Measurements from ENCODE around the gene ANKRD35. TPM values are rescaled to one million over a fixed set of nuclear protein-coding genes. Genes with fewer than 3 reads are reported as not detected.

ANKRD35 gene
- total and polyA plus RNA-seq, 9 of the 15 experiments (the other 6 are each of a cell fraction or from before 2014, with no cell fraction given), result 0.07 to 0.14 (median 0.07) TPM; not detected in 5

DNA sequence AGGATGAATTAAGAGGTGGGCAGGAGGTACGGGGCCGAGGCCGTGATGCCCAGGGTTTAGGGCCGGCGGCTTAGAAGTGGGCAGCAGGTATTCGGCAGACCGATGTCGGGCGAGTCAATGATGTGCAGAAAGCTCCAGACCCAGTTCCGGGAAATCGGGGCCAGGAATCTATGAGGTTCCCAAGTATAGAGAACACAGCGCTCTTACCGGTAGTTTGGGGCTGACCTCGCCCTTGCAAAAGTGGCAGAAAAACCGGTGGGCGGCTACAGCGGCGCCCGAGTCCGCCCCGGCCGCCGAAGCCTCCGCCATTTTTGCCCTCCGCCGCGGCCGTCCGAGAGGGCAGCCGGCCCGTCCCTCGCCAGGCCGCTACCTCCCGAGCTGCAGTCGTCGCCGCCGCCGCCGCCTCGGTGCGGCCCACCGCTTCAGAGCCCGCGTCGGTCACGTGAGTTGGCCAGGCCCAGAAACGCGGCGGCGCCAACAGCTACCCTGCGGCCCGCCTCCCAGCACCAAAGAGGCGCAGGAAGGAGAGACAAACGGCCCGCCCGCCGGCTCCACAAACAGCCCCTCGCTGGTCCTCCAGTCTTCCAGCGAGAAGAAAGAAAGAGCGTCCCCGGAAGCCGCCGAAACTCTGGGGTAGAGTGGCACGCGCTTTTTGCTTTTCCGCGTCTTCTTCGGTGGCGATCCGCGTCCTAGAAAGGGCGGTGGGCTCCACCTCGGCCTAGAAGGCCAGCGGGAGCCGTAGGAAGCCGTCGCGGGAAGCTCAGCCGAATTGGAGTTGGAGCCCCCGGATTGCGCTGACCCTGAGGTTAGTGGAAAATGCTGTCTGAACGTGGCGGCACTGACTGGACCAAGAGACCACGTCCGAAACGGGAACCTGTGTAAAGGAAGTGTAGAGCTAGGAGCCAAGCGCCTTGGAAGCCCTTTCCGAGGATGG is 61.8 kb downstream of the ANKRD35 start, which contains the start of the genes POLR3C and RNF115 (continued):
- TF ChIP-seq HES1 (IDR thresholded peaks at IDR 0.05; ENCODE audit: low read depth) (no peak), NR4A1 (CRISPR knock-in tag; IDR thresholded peaks at IDR 0.05) (no peak), NR4A1 (tag; IDR thresholded peaks at IDR 0.05) (peak; percentile 66; the same call in 1 of the 2 replicates), HDGF (IDR thresholded peaks at IDR 0.05) (no peak), NFE2 (IDR thresholded peaks at IDR 0.05; ENCODE audit: low read depth) (no peak), CREBBP (IDR thresholded peaks at IDR 0.05; ENCODE audit: low read depth, low read length) (no peak), NFYB (IDR thresholded peaks at IDR 0.05; ENCODE audit: extremely low read depth, insufficient read length) (no peak), HDAC2 (IDR thresholded peaks at IDR 0.05) (peak; percentile 31; the same call in 1 of the 2 replicates), RFX1 (IDR thresholded peaks at IDR 0.05) (no peak), EZH2 (IDR thresholded peaks at IDR 0.05; ENCODE audit: borderline replicate concordance, low read depth, low read length) (no peak), ZNF589 (CRISPR knock-in tag; IDR thresholded peaks at IDR 0.05; ENCODE audit: low read depth) (no peak), TCF3 (CRISPR knock-in tag; IDR thresholded peaks at IDR 0.05) (no peak), ETV5 (CRISPR knock-in tag; IDR thresholded peaks at IDR 0.05; ENCODE audit: low read depth) (peak; percentile 25; the same call in 1 of the 2 replicates), GMEB1 (CRISPR knock-in tag; IDR thresholded peaks at IDR 0.05) (peak; percentile 63), CREM (IDR thresholded peaks at IDR 0.05; ENCODE audit: low read depth) (no peak; the same call in 1 of the 2 replicates)
- TF ChIP-seq, protein P1, sequence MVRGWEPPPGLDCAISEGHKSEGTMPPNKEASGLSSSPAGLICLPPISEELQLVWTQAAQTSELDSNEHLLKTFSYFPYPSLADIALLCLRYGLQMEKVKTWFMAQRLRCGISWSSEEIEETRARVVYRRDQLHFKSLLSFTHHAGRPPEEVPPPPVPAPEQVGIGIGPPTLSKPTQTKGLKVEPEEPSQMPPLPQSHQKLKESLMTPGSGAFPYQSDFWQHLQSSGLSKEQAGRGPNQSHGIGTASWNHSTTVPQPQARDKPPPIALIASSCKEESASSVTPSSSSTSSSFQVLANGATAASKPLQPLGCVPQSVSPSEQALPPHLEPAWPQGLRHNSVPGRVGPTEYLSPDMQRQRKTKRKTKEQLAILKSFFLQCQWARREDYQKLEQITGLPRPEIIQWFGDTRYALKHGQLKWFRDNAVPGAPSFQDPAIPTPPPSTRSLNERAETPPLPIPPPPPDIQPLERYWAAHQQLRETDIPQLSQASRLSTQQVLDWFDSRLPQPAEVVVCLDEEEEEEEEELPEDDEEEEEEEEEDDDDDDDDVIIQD (CRISPR knock-in tag; IDR thresholded peaks at IDR 0.05), result no peak
- TF ChIP-seq, protein P2, sequence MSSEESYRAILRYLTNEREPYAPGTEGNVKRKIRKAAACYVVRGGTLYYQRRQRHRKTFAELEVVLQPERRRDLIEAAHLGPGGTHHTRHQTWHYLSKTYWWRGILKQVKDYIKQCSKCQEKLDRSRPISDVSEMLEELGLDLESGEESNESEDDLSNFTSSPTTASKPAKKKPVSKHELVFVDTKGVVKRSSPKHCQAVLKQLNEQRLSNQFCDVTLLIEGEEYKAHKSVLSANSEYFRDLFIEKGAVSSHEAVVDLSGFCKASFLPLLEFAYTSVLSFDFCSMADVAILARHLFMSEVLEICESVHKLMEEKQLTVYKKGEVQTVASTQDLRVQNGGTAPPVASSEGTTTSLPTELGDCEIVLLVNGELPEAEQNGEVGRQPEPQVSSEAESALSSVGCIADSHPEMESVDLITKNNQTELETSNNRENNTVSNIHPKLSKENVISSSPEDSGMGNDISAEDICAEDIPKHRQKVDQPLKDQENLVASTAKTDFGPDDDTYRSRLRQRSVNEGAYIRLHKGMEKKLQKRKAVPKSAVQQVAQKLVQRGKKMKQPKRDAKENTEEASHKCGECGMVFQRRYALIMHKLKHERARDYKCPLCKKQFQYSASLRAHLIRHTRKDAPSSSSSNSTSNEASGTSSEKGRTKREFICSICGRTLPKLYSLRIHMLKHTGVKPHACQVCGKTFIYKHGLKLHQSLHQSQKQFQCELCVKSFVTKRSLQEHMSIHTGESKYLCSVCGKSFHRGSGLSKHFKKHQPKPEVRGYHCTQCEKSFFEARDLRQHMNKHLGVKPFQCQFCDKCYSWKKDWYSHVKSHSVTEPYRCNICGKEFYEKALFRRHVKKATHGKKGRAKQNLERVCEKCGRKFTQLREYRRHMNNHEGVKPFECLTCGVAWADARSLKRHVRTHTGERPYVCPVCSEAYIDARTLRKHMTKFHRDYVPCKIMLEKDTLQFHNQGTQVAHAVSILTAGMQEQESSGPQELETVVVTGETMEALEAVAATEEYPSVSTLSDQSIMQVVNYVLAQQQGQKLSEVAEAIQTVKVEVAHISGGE (CRISPR knock-in tag; IDR thresholded peaks at IDR 0.05), result peak in 2 of 3 experiments; percentile 42 to 74; a peak in 3 of 6 replicates
- TF ChIP-seq, protein P3, sequence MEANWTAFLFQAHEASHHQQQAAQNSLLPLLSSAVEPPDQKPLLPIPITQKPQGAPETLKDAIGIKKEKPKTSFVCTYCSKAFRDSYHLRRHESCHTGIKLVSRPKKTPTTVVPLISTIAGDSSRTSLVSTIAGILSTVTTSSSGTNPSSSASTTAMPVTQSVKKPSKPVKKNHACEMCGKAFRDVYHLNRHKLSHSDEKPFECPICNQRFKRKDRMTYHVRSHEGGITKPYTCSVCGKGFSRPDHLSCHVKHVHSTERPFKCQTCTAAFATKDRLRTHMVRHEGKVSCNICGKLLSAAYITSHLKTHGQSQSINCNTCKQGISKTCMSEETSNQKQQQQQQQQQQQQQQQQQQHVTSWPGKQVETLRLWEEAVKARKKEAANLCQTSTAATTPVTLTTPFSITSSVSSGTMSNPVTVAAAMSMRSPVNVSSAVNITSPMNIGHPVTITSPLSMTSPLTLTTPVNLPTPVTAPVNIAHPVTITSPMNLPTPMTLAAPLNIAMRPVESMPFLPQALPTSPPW (CRISPR knock-in tag; IDR thresholded peaks at IDR 0.05), result no peak
